Erythroblast (primary cell): ENCODE measurements around the gene FBXO36.

Experiments
- GATA1 ChIP-seq: IDR thresholded peaks from 2 replicates; pipeline ENCODE4 v1.6.1; 2011; ENCODE audit warnings: low read depth, mild to moderate bottlenecking, control low read depth, low read length, moderate library complexity
- POLR2A ChIP-seq: IDR thresholded peaks from 2 replicates; pipeline ENCODE4 v1.6.1; 2011; ENCODE audit warnings: mild to moderate bottlenecking, low read length

- TF ChIP-seq POLR2A (no peak), GATA1 (no peak)
Observed at GRCh38 chr2:229993236-229993635, 70.9 kb downstream of the FBXO36 start.
